NCI-H2227 treated with DMSO at 0.1 percent for 48 hours (cell line): Measurements from ENCODE around the gene UPK1B.
"Not testable (repeated sequence)": the region's sequence is repeated elsewhere in the genome, so short reads cannot be mapped to it uniquely, and the experiment has no call there.

Experiments used
- DNase-seq: peaks from one replicate; lab custom pipeline; 2025; lab: John Stamatoyannopoulos, UW

UPK1B gene

DNA sequence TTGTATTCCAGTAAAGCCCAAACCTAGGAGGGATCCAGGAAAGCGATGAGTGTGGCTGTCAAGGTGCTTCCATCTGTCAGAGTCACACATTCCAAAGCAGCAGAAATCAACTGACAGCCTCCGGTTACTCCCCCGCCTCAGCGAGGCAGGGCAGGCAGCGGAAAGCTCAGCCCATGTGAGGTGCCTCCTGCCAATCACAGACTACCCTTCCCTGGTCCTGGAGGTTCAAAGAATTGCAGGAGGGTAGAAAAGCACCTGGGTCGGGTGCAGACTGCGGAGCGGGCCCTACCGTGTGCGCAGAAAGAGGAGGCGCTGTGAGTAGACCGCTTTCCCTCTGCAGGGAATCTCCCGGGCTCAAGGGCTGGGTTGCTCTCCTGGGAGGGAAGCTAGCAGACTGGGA, at the start of gene UPK1B:
TSS of gene UPK1B (plus strand) at position 274 of the 400 bp plus-strand sequence. CDS start 13,144 bp downstream, outside the sequence.
- DNase-seq = no peak

DNA sequence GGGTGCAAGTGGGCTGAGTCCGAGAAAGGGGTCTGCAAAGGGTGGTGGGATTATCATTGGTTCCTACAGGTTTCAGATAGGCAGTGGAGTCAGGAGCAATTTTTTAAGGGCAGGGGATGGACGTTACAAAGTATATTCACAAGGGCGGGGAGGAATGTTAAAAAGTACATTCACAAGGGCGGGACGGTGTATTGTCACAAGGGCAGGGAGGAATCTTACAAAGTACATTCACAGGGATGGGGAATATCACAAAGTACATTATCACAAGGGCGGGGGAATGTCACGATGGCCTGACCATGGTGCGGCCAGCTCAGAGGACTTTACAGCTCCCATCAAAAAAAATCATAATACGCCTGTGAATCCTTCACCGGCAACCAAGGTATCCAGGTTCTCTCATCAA, 48.1 kb upstream of the UPK1B start:
- no peak for DNase-seq

DNA sequence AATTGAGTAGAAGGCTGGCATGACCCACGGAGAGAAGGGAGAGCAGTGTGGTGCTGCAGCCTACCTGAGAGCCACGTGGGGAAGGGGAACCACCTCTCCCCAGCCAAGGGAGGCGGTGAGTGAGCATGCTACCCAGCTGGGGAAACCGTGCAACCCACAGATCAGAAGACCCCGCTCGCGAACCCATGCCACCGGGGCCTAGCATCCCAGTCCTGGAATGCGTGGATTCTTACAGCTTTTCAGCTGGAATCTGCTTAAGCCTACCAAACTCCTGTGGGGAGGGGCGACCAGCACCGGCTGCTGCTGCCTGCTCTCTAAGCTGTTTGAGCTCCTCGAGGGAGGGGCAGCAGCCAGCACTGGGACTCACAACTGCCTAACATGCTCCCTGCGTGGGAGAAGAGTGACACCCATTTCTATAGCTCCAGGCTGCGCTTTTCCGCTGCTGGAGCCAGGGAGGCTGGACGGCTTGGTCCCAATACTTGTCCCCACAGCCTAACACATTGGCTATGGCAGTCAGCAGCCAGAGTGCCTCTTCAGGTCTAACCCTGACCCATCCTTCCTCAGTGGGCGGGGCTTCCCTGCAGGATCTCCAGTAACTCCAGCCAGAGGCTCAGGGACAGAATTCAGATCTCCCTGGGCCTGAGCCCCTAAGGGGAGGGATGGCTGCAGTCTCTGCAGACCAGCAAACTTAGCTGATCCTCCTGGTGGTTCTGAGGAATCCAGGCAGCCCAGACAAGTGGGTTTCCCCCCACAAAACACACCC, 47.5 kb upstream of the UPK1B start:
- no peak for DNase-seq

DNA sequence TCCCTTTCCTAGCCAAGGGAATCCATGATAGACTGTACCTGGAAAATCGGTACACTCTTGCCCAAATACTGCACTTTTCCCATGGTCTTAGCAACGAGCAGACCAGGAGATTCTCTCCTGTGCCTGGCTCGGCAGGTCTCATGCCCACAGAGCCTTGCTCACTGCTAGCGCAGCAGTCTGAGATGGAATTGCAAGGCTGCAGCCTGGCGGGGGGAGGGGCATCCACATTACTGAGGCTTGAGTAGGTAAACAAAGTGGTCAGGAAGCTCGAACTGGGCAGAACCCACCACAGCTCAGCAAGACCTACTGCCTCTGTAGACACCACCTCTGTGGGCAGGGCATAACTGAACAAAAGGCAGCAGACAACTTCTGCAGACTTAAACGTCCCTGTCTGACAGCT, 43.1 kb upstream of the UPK1B start:
- DNase-seq = not testable (repeated sequence)

DNA sequence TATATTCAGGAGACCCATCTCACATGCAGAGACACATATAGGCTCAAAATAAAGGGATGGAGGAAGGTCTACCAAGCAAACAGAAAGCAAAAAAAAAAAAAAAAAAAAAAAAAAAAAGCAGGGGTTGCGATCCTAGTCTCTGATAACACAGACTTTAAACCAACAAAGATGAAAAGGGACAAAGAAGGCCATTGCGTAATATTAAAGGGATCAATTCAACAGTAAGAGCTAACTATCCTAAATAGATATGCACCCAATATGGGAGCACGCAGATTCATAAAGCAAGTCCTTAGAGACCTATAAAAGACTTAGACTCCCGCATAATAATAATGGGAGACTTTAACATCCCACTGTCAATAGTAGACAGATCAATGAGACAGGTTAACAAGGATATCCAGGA, 41.1 kb upstream of the UPK1B start:
- not testable (repeated sequence) for DNase-seq

DNA sequence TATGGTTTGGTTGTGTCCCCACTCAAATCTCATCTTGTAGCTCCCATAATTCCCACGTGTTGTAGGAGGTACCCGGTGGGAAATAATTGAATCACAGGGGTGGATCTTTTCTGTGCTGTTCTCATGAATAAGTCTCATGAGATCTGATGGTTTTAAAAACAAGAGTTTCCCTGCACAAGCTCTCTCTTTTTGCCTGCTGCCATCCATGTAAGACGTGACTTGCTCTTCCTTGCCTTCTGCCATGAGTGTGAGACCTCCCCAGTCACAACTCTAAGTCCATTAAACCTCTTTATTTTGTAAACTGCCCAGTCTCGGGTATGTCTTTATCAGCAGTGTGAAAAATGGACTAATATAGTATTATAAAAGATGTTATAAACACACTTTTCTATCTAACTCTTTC, 34.0 kb upstream of the UPK1B start:
- DNase-seq = not testable (repeated sequence)

DNA sequence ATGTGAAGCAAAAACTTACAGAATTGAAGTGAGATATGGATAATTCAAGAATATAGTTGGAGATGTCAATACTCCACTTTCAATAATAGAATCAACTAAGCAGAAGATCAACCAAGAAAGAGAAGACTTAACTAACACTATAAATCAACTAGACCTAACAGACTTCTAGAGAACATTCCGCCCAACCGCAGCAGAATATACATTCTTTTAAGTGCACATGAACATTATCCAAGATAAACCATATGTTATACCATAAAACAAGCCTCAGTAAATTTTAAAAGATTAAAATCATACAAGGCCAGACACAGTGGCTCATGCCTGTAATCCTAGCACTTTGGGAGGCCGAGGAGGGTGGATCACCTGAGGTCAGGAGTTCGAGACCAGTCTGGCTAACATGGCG, 32.9 kb upstream of the UPK1B start:
- no peak for DNase-seq

DNA sequence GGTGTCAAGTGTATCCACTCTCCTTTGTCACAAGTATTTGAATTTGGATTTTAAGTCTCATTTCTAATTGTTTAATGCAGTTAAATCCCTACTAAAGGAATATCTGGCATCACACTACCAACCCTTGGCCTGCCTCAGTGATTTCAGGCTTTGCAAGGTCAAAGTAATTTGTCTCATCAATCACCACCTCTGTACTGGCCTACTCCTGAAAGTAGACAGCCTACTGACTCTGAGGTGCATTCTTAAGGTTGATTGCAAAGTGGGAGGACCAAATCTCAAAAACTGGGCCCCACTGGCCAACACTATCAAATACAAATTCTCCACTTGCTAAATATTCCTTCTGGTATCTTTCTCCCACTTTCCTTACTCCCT, 28.3 kb upstream of the UPK1B start:
- no peak for DNase-seq

DNA sequence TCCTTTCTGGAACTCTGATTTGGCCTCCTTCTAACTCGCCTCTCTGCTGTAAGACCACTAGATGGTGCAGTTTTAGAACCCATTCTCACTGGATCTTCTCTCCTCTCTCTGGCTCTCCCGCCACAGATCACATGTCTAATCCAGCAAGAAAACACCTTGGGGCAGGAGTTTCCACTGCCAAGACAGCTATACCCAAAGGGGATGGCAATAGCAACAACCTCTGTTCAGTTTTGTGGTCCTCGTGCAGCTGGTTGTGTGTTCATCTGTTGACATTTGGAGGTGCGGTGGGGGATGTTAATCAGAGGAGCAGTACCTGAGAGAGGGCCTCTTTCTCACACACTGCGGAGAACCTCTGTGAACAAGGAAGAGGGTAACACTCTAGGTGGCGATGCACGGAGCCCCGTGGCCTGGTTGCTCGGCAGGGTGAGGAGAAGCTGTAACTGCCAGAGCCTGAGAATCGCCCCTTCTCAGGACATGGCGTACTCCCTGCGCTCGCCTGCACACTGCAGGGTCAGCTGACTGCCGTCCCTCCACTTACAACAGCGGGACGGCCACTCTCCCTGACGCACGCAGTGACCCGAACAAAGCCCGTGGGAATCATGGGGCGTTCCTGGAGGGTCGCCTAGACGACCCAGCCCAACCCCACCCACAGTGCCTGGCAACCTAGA, 27.8 kb upstream of the UPK1B start, which contains the start of gene TEX55:
TSS of gene TEX55 (plus strand) at position 666 of the 668 bp plus-strand sequence. CDS start 25 bp downstream, outside the sequence.
- peak; percentile 65 for DNase-seq

DNA sequence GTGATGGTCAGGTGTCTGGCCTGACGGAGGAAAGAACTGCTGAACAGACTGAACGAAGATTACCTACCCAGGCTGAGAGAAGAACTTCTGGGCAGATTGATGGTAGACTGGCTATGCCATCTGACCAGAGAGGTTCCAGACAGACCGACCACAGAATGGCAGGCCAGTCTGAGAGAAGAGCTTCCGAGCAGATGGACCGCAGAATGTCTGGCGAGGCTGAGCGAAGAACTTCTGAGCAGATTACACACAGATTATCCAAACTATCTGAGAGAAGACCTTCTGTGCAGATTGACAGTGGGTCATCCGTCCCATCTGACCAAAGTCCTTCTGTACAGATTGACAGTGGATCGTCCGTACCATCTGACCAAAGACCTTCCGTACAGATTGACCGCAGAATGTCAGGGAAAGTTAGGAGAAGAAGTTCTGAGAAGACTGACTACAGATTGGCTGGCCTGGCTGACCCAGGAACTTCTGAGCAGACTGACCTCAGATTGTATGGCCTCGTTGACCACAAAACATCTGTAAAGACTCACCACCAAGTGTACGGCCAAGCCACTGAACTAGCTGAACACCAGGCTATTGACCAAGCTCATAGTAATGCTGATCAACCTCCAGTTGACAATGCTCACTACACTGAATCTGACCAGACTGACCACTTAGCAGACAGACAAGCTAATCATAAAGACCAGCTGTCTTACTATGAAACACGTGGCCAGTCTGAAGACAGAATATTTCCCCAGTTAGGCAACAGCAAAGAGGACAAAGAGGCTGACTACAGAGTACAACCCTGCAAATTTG, 26.6 kb upstream of the UPK1B start:
- no peak for DNase-seq

DNA sequence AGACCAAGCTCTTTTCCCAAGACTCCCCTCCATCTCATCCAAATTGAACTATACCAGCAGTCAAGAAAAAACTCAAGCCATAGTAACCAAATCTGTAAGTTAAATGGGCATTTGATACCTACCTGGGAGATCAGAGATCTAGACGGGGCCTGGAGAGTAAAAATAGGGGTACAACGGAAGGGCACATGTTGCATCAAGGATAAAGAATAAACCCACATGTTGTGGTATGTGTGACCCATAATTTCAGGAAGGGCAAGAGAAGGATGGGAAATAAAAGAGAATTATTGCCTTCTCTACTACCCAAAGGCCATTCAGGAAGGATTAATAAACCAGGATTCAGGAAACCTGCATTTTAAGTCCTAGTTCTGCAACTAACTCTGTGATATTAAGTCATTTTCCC, 25.9 kb upstream of the UPK1B start:
- DNase-seq = no peak

DNA sequence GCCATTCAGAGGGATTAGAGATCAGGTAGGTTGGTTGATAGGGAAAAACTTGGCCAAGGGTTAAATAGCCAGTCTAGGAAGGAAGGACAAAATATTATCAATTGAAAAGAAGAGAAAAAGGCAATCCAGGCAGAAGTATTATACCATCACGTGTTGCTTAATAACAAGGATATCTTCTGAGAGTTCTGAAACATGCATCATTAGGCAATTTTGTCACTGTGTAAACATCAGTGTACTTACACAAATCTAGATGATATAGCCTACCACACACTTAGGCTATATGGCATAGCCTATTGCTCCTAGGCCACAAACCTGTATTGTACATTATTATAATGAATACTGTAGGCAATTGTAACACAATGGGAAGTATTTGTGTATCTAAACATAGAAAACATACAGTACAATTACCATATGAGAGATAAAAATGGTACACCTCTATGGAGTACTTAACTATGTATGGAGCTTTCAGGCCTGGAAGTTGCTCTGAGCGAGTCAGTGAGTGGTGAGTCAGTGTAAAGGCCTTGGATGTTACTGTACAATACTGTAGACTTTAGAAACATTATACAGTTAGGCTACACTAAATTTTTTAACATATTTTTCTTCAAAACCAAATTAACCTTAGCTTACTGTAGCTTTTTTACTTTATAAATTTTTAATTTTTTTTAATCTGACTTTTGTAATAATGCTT, 24.8 kb upstream of the UPK1B start:
- no peak for DNase-seq

DNA sequence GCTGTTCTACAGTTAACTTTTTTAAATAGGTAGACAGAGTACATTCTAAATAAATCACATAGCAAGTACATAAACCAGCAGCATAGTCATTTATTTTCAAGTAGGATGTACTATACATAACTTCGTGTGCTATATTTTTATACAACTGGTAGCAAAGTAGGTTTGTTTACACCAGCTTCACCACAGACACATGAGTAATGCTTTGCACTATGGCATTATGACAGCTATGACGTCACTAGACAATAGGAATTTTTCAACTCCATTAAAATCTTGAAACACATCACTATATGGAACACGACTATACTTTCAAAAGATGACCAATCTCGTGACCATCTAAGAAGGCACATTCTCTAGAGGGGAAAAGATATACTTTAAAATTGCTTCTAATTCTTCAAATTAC, 23.9 kb upstream of the UPK1B start:
- no peak for DNase-seq

DNA sequence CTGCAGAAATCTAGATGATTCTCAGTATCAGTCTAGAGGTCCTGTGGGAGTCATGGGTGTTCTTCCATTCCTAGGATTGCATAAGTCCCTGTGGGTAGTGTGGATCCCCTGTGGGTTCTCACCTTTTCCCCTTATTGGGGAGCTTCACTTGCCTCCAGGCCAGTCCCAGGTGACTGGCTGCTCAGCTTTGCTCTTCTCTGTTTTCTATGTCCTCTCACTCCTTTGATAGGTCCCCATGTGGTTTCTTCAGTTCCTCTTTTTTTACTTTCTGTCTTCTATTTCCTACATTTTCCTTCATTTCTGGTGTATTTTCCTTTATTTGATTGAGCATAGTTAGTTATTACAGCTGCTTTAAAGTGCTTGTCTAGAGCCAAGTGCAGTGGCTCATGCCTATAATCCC, 16.5 kb upstream of the UPK1B start:
- DNase-seq = no peak

DNA sequence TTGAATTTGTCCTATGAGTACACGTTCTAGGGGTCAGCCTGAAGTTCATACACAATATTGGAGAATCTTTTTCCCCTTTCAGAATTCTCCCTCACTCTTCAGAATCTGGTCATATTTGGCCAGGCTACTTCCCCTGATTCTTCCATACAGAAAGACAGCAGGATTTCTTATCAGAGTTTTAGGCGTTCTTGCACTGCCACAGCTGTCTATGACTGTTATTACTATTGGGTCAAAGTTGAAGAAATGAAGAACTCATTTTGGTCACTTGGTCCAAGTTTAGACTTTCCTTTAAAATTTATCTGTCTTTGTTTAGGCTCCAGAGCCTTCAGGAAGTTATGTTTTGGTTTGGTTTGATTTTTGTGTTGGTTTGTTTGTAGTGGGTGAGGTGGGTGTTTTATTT, 15.4 kb upstream of the UPK1B start:
- DNase-seq = no peak

DNA sequence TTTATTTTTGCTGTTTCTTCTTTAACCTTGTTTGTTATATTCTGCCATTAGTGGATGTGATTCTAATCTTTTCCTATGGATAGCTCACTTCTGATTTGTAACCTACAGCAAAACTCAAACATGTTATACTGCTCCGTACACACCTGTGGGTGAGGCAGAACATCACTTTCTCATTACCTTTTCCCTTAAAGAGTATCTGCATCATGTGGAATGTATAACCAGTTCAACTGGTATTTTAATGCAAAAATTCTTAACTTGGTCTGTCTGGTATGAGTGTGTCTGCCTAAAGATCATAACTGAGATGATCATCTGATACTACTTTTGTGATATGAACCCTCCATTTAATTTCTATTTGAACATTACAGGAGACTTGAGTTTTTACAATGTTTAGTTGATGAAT, 13.0 kb upstream of the UPK1B start:
- DNase-seq = no peak

DNA sequence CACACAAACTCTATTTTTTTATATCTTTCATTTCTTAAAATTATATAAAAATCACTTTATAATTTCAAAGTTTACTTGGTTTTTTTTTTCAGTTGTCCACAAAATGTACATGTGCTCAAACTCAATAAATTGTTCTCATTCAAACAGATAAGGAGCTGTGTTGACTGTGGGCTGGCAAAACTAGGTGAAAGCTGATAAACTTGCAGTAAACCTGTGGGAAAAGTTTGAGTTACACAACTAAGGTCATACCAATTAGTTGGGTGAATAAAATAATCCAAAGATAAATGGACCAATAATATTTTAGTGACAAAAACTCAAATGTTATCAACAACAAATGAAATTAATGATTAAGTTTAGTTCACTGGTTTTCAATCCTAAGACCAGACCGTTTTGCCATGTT, 12.6 kb upstream of the UPK1B start:
- DNase-seq = no peak

DNA sequence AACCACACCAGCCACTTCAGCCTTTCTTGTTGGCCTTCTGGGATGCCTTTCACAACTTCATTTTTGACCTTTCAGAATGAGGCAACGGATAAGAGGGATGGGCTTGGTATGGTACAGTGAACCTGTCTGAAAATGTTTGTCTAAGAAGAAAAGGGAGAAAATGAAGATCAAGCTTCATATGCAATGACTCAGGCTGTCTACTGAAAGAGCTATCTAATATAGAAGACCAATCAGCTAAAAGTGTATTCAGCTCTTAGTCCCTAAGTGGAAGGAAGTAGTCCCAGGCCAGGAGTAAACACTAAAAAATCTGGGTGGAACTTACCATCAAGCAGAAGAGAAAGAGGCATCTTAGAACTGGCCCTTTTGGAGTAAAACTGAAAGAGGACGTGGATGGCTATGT, 12.2 kb upstream of the UPK1B start:
- no peak for DNase-seq

DNA sequence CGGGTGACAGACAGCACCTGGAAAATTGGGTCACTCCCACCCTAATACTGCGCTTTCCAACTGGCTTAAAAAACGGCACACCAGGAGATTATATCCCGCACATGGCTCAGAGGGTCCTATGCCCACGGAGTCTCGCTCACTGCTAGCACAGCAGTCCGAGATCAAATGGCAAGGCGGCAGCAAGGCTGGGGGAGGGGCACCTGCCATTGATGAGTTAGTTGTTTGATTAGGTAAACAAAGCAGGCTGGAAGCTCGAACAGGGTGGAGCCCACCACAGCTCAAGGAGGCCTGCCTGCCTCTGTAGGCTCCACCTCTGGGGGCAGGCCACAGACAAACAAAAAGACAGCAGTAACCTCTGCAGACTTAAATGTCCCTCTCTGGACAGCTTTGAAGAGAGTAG, 8.7 kb upstream of the UPK1B start:
- DNase-seq = not testable (repeated sequence)

DNA sequence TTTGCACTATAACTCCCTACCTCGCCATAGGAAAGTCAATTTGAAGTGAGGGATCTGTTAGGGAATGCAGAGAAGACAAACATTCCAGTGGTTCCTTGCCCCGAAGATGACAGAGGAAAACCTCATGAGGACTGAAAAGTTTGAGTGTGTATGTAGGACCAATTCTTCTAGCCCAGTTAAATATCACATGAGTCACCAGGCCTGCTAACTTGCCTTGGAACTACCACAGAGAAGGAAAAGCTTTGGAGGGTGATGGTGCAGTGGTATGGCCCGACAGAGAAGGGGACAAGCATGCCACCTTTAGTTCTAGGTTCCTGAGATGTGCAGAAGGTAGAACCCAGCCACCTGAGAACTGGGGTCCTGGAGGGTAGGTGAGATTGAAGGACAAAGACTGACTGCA, 2.6 kb upstream of the UPK1B start:
- DNase-seq = no peak

DNA sequence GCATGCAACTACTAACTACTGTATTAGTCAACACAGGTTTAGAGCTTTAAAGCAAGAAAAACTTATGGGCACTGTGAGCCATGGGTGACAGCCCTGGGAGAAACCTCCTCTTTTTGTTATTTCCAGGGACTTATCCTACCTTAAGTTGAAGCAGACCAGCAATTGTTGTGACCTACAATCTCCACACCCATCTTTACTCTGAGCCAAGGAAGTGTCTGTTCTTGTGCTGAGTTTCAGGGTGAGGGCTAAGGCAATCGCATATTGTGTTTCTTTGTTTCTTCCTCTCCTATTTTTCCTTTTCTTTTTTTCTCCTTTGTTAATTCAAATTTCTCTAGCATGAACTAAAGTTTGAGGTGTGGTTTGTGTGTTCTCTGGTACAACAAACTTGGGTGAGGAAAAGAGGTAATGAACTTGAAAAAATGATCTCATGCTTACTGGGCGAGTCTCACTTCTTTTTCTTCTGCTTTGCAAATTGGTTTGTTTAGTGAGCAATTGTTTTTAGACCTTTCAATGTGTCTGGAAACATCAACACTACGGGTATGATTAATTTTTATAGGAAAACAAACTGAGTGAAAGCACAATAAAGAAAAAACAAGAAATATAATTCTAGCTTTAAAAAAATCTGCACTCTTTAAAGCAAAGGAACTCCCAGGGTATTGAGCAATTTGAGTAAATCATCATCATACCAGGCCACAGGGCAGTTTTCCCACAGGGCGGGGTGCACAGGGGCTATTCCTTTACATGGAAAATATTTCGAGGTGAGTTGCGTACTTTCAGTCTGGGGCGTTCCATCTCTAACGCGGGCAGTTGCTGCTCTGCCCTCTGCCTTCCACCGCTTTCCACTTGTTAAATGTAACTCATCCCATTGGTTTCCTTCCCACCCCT, 2.7 kb downstream of the UPK1B start:
- DNase-seq = no peak
